ENCODE results near the gene IL27RA.

DNA sequence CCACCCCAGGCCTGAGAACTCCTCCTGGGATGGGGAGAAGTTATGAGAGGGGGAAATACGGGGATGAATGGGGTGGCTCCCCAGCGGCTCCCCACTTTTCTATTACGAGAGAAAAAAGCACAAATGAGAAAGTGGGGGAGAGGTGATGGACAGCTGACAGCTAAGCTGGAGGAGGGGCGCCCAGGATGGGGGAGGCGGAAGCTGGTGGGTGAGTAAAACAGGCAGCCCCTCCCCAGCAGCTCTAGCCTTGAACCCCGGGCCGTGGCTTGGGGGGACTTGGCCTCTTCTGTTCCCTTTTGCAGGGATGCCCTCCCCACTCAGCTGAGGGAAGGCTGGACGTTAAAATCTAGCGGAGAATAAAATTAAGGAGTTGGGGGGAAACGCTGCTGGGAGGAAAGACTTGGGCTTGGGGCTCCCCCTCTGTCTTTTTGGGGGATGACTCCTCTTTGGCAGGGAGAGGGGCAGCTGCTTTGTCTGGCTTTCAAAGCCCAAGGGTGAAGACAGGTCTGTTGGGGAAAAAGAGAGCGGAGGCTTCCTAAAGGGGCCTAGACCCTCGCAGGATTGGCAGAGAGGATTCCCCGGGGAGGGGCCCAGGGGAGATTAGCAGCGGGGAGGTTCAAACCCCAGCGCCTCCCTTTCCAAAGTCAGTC lies 60.4 kb downstream of the IL27RA start:
- no peak for TF ChIP-seq TCF7L2 (IDR thresholded peaks at IDR 0.05; ENCODE audit: borderline replicate concordance, extremely low read depth, insufficient read depth, insufficient read length)
- no peak for TF ChIP-seq SP1 (IDR thresholded peaks at IDR 0.05; ENCODE audit: low read depth)

All from HCT116 (cell line).